Measurements from ENCODE around the gene MYO10.

DNA sequence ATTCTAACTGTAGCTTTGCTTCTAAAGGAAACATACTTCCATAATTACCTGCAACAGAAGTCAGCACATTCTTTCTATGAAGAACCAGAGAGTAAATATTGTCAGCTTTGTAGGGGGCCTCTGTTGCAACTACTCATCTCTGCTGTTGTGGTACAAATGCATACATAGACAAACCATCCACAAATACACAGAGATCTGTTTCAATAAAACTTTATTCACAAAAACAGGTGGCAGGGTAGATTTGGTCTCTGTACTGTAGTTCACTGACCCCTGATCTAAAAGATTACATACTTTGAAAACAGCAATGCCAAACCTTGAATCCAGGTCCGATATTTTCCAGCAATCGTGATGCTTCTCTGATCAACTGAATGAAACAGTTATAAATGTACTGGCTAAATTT is 274.4 kb downstream of the MYO10 start:
- TF ChIP-seq POLR2A (IDR thresholded peaks at IDR 0.05) (no peak), CTCF (IDR thresholded peaks at IDR 0.05) (no peak)

Measured in Peyer's patch (tissue), 4 donors.